Fibroblast of peridontal ligament (primary cell): ENCODE results near the gene LRFN2.

ENCODE experiments used
- DNase-seq: peaks from one replicate; pipeline ENCODE4 v3.0.0-alpha.2; 2010; ENCODE audit errors: extremely low read depth

Gene LRFN2

GRCh38 chr6:40477246-40478126, 109.7 kb downstream of the LRFN2 start:
- DNase-seq, result no peak

DNA sequence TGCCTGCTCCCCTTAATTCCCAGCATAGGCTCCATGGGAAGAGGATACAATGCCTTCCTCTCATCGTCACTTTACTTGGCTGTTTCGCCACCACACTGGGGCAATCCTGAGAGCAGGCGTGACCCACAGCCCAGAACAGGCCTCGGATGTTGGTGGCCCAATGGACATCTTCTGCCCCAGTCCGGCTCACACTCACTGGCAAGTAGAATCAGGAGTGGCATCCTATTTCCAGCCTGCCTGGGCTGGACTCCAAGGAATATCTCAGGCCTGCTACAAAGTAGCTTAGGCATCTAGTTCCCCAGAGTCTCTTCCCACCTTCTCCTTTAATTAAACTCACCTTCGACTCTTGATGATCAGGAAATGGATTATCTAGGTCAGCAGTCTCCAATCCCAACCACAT, 110.5 kb downstream of the LRFN2 start:
- DNase-seq, result no peak

GRCh38 chr6:40474937-40475336, 112.2 kb downstream of the LRFN2 start:
- no peak for DNase-seq

DNA sequence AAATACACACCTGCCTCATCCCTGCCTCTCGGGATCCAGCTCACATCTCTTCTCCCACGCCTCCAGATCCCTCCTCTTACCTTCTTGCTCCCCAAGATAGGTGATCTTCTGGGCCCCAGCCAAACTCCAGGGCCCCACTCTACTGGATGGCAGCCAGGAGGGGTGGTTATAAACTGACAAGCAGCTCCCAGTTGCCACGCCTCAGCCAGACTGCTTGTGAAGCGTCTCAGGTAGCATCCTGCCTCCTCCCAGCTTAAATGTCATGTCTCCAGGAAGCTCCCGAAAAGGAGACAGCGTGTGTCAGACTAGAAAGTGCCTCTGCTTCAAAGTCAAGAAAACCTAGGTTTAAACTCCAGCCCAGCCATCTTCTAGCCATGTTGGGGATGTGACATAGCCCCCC, 114.1 kb downstream of the LRFN2 start:
- DNase-seq, result no peak

DNA sequence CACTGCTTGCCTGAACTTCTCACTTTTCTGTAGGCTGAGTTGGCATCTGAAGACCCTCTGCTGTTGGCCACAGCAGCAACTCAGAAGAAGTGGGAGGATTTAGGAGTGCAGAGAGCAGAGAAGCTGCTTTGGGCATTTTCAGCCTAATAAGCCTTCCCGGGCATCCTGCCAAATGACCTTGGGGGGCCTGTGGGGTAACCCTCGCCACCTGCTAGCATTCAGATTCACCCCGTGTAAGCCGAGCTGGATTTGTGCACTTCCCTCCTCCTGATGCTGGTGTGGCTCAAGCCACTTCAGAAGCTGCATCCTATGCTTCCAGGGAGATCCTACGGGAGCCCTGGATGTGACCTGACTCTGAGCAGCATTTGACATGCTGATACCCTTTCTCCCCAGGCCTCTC, 114.8 kb downstream of the LRFN2 start:
- DNase-seq, result no peak

DNA sequence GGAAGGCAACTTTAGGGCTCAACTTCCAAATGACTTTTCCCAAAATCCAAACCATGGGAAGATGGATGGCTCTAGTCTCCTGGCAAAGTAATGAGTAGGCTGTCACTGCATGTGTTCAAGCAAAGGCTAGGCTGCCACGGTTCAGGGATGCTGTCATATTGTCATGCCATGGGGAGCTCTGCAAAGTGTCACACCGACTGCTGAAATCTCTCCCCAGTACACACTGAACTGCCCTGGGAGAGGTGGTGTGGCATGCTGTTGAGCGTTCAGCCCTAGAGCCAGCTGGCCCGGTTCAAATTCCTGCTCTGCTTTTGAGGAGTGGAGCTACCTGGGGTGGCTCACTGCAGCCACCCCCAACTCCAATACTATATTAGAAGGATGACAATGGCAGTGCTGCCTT, 115.9 kb downstream of the LRFN2 start:
- no peak for DNase-seq

GRCh38 chr6:40469323-40469722, 117.8 kb downstream of the LRFN2 start:
- no peak for DNase-seq

- no peak for DNase-seq
Observed at GRCh38 chr6:40466986-40467539, 120.1 kb downstream of the LRFN2 start.

- no peak for DNase-seq
Observed at GRCh38 chr6:40461643-40462042, 125.5 kb downstream of the LRFN2 start.

GRCh38 chr6:40460380-40460779, 126.8 kb downstream of the LRFN2 start:
- no peak for DNase-seq

DNA sequence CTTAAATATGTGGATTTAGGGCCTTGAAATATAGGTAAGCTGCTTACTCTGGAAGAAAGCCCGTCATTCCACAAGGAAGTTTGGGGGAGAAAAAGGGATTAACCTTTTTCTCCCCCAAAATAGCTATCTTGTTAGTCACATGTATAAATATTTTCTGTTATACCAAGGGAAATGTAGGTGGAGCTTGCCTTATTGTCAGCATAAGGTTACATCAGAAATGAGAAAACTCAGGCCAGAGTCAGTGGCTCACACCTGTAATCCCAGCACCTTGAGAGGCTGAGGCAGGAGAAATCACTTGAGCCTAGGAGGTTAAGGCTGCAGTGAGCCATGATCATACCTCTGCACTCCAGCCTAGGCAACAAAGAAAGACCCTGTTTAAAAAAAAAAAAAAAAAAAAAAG, 129.9 kb downstream of the LRFN2 start:
- no peak for DNase-seq

DNA sequence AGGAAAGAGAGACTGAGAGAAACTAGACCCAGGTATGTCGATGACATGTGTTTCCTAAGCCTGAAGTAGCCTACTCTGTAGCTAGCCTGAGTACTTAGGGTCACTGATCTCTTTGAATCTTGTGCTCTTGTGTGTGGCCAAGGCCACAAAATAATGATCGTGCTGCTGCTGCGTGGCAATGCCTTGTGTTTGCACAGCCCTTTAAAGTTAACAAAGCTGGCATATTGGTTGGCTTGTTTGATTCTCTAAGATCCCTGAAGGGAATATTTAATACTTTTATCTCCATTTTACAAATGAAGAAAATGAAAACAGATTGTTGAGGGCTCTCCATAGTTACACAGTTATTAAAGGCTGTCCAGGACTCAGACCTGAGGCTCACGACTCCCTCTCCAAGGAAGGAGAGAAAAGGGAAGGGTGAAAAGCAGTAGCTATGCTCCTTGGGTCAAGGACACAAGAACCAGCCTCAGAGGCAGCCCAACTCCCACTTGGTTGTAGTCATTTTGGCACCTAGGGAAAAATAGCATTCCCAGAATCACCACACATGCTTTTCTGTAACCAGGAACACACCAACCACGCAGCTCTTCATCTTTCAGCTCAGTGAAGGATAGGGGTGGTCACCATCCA, 130.7 kb downstream of the LRFN2 start:
- DNase-seq, result no peak

GRCh38 chr6:40455686-40456389, 131.3 kb downstream of the LRFN2 start:
- DNase-seq, result no peak

- DNase-seq, result no peak
Observed at GRCh38 chr6:40450483-40450882, 136.7 kb downstream of the LRFN2 start.

DNA sequence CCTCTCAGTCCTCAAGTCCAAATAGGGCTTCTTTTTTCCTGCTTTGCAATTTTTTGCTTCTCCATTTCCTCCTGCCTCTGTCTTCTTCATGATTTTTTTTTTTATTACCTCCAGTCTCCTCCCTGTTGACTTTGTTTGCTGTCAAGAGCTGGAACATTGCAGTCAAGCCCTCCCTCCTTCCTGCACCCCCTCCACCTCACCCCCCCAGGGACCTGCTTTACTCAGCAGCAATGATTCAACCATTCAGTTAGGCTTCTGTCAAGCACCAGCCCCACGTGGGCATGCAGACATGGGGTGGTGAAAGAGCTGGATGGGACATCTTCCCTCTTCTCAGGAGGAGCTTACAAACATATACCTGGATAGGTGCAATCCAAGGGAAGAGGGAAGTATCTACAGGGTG, 142.4 kb downstream of the LRFN2 start:
- no peak for DNase-seq

DNA sequence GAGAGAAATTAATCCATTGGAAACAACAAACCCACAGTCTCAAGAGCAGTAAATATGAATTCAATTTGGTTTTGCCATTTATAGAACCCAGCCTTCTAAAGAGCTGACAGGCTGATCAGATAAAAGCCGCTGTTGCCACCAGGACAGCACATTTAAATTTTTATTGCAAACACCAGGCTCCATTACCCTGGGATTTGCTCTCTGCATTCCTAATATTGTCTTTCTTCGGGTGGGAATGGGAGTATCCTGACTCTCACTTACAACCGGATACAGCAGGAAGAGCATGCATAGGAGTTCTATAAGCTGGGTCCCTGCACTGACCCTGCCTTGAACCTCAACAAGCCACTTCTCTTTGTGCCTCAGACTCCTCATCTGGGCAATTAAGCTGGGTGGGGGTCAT, 142.9 kb downstream of the LRFN2 start:
- no peak for DNase-seq

DNA sequence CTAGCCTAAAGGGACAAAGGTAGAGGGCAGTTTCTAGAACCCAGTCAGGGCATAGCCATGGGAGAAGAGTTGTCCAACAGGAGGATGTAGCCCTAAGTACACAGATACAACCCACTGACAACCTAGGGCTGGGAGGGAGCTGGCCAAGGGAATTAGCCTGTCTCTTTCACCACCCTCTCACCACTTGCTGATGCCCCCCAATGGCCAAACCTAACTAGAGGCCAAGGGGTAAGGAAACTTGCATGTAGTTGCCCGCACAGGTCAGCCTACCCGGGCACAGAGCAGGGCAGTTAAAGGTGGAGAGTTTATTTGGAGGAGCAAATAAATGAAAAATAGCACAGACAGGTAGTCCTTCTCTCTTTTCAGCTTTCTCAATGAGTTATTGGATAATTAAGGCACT, 143.3 kb downstream of the LRFN2 start:
- DNase-seq, result no peak

DNA sequence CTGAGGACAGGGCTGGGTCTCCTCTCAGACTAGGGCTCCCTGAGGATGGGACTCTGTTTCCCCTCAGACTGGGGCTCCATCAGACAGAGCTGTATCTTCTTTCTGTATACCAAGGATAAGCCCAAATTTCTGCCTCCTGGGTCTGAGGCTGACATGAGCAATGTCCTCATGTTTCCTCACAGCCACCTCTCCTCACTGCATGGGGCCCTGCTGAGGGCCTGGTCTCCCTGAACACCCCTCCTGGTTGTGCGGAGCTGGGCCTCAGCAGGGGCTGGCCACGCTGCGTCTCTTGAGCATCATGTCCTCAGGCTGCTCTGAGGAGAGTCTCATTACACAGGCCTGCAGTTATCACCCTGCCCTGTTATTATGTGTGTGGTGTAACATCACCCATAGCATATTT, 144.6 kb downstream of the LRFN2 start:
- no peak for DNase-seq

DNA sequence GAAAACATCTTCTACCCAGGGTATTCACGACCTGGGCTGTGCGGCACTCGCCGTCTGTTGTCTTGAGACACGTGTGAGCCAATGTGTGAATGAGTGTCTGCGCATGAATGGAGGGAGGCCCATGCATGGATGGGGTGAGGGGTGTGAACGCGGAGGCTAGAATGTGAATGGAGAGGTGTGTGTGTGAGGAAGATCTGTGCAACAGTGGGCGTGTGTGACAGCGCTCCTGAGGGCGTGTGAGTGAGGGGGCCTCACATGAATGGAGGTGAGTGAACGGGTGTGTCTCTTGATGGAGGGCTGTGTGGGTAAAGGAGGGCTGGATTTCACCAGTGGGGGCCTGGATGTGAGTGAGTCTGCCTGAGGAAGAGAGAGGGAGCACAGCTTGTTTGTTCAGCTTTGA, 146.0 kb downstream of the LRFN2 start:
- no peak for DNase-seq

DNA sequence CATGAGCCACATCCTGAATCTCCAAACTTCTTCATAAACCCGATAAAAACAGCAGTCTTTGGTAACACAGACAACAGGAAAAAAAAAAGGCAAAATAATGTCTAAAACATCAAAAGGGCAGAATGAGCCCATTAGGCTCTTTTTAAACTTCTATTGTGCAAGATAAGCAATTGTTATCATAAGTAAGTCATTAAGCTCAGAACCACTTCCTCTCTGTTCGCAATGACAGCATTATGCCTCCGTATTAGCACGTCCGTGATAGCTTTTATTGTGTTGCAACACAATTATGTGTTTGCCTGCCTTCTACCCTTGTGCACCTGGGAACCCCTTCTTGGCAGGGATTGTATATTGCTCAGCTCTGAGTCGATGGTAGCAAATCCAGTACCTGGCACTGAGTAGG, 147.1 kb downstream of the LRFN2 start:
- no peak for DNase-seq

DNA sequence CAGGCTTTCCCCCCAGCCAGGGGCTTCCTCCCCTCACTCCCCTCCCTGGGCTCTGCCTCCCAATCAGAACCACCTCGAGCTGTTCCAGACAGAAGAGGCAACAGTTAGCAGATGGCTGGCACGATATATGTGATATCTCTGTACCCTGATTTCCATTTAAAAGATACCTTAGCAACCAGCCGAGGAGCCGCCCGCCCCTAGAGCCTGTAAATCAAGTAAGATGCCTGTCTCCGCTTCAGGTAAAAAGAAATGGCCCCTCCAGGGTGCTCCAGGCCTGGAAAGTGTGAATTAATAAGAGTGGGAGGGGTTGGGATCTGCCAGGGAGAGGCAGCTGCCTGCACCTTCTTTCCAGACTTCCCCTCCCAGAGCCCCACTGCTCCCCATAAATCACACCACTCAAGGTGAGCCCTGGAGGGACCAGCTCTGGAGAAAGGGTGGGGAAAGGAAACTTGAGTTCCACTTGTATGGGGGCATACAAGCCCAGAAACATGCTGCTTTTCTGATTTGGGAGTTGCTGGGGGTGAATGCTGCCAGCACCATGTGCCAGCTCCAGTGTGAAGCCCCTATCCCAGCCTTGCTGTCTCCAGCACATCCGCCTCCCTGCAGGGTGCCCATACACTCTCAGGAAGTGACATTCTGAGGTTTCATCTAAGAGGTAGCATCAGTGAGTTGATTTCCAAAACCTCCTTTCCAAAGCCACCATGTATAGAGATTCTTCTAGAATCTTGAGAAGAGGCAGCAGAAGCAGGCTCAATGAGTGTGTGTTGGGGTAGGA, 148.0 kb downstream of the LRFN2 start:
- DNase-seq, result no peak
